Heart right ventricle (tissue), 16 donors: ENCODE measurements around the gene NHERF1. TPM values are rescaled to one million over a fixed set of nuclear protein-coding genes. Genes with fewer than 3 reads are reported as not detected.
A peak's percentile ranks its signal among the peaks of the same experiment; 100 is the strongest.

ENCODE experiments used
- ATAC-seq, 8 donors: fragments of 200-7000 bp; cut with Tn5 transposase; one replicate each; pipeline ENCODE4 v1.9.1; 2020; ENCODE audit warnings: mild to moderate bottlenecking in 8 of 8, moderate library complexity in 8 of 8, moderate number of reproducible peaks in 1 of 8
- DNase-seq, 2 donors: peaks; one replicate each; pipeline ENCODE4 v3.0.0-alpha.2; 2020
- H3K27ac ChIP-seq, 10 donors: fragments of 200-600 bp; sonication (generic) in 2 of 10; one replicate each; pipeline versions ENCODE4 v1.5.0 to v1.8.0; 2020 to 2022; ENCODE audit warnings: mild to moderate bottlenecking in 3 of 10
- H3K27me3 ChIP-seq, 7 donors: fragments of 200-600 bp; one replicate each; pipeline ENCODE4 v1.8.0; 2021 to 2022; ENCODE audit warnings: mild to moderate bottlenecking in 2 of 7
- H3K36me3 ChIP-seq, 9 donors: fragments of 200-600 bp; sonication (generic) in 1 of 9; one replicate each; pipeline versions ENCODE4 v1.5.0 to v1.8.0; 2020 to 2022; ENCODE audit warnings: mild to moderate bottlenecking in 2 of 9
- H3K4me1 ChIP-seq, 9 donors: fragments of 200-600 bp; sonication (generic) in 1 of 9; one replicate each; pipeline versions ENCODE4 v1.5.0 to v1.8.0; 2020 to 2022; ENCODE audit warnings: mild to moderate bottlenecking in 4 of 9
- H3K4me3 ChIP-seq, 10 donors: fragments of 200-600 bp; sonication (generic) in 2 of 10; one replicate each; pipeline versions ENCODE4 v1.5.0 to v1.8.0; 2020 to 2022; ENCODE audit warnings: mild to moderate bottlenecking in 7 of 10, moderate library complexity in 2 of 10
- H3K9me3 ChIP-seq, 11 donors: fragments of 200-600 bp in 10 of 11; sonication (generic) in 2 of 11; one replicate each; pipeline versions ENCODE4 v1.5.0 to v1.8.0; 2013 to 2022; ENCODE audit warnings: mild to moderate bottlenecking in 2 of 11, control low read depth in 1 of 11, moderate library complexity in 1 of 11
- WGBS, 2 donors: extraction: QIAGEN DNeasy Blood & Tissue Kit; methylation state at CpG; one replicate each; pipeline ENCODE4 v1.1.7; 2013; ENCODE audit warnings: inconsistent platforms in 1 of 2; 5-methylcytosine and 5-hydroxymethylcytosine counted together
- intact Hi-C, 10 donors: fragments of 100-400 bp; cut with DNase I; formaldehyde crosslinking; loops; one replicate each; pipeline versions ENCODE4 v1.11.1 to v1.14.2; 2022
- polyA plus RNA-seq, 2 donors: library from polyadenylated mRNA; stranded (reverse); fragments of 200-250 nt; gene quantifications; one replicate each; pipeline ENCODE4 v1.2.3, GENCODE V29; 2013
- total RNA-seq, 10 donors: library from RNA; stranded (reverse); fragmentation: NEBNext Ultra II Directional in 3 of 10; extraction: Animal tissue kit (Norgen Biotek cat#: 25700) in 3 of 10; gene quantifications; one replicate each; pipeline versions ENCODE4 v1.2.1 to v1.2.4, GENCODE V29; 2021 to 2023
- TF ChIP-seq, protein P1 (sequence below), 9 donors: fragments of 200-600 bp; sonication (generic) in 2 of 9; IDR thresholded peaks; one replicate each; pipeline versions ENCODE4 v1.5.0 to v1.8.0; 2021 to 2022; ENCODE audit warnings: antibody characterized with exemption in 9 of 9, mild to moderate bottlenecking in 5 of 9, moderate library complexity in 1 of 9
- donor health status: Arrhythmogenic right ventricular cardiomyopathy.
- donor health status: ischemic (EF 13 %, LVEDD 7.1; RV severe dilation, severe dysfunction).
- donor health status: healthy with polysubstance abuse.
- donor health status: DM: no; HTN: yes; CAD: no.
- donor health status: DM: no; HTN: no; CAD: no.
- donor health status: ischemic (EF 25% LVEDD 6.9; RV normal size, moderate dysfunction).
- donor health status: ischemic (EF 25% LVEDD 5.7; RV mildly dilated, moderate dysfunction).
- donor health status: healthy.
- donor health status: DM: yes; HTN: yes; CAD: no.
- donor health status: Ischemic cardiomyopathy.
- donor health status: ischemic (EF 35%, LVEDD 5.7; RV mildly dilated, moderate dysfunction).
- donor health status: nonischemic (EF 11% LVEDD 7.7; RV severe dilation, severe dysfunction).
- donor health status: DM: yes; HTN: yes; CAD: no.
- donor health status: PGD.
- donor health status: ischemic (EF 29% LVEDD 5.4; RV normal size, mild dysfunction).
- donor health status: nonischemic (EF 23%, LVEDD 6.1; RV moderate dilation, normal function).

NHERF1 gene
- total and polyA plus RNA-seq, 12 donors, result 6.7 to 33.4 (median 12.7) TPM

GRCh38 chr17:74728702-74729075 is 19.7 kb upstream of the NHERF1 start:
- Histone ChIP-seq H3K27ac (no peak overlapping the region), H3K9me3 (no peaks in the 10 kb centered on the region), H3K4me1 (peaks cover 0 to 17% (median 0%) of the 10 kb centered on the region in 9 donors), H3K27me3 (peaks cover 0 to 23% (median 12%) of the 10 kb centered on the region in 7 donors), H3K36me3 (no peaks in the 10 kb centered on the region), H3K4me3 (no peak overlapping the region)
- TF ChIP-seq, protein P1, sequence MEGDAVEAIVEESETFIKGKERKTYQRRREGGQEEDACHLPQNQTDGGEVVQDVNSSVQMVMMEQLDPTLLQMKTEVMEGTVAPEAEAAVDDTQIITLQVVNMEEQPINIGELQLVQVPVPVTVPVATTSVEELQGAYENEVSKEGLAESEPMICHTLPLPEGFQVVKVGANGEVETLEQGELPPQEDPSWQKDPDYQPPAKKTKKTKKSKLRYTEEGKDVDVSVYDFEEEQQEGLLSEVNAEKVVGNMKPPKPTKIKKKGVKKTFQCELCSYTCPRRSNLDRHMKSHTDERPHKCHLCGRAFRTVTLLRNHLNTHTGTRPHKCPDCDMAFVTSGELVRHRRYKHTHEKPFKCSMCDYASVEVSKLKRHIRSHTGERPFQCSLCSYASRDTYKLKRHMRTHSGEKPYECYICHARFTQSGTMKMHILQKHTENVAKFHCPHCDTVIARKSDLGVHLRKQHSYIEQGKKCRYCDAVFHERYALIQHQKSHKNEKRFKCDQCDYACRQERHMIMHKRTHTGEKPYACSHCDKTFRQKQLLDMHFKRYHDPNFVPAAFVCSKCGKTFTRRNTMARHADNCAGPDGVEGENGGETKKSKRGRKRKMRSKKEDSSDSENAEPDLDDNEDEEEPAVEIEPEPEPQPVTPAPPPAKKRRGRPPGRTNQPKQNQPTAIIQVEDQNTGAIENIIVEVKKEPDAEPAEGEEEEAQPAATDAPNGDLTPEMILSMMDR (IDR thresholded peaks at IDR 0.05), result no peak
- no peak for DNase-seq
- ATAC-seq, result no peak
- intact Hi-C loops, result no loop called here
- WGBS, 2 donors, result 89 to 92% methylated on average over 3 of the region's 3 CpGs

DNA sequence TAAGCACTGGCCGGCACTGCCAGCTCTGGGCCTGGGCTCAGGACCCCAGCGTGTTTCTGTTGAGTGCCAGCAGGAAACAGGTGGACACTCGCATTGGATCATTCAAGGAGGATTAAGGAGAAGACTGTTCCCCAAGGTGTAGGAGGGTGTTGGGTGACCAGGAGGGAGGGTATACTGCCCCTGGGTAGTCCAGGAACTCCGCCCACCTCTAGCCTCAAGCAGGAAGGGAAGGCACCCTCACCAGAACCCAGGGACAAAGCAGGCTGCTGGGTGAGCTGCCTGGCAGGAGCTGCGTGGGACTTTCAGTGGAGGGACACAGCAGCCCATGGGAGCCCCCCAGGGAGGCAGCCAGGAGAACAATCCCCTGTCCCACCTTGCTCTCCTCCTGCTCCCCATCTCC is 19.1 kb upstream of the NHERF1 start:
- DNase-seq (no peak), ATAC-seq (no peak)
- Histone ChIP-seq H3K4me1 (peaks cover 0 to 17% (median 0%) of the 10 kb centered on the region in 9 donors), H3K27me3 (peaks cover 0 to 27% (median 12%) of the 10 kb centered on the region in 7 donors), H3K9me3 (no peaks in the 10 kb centered on the region), H3K4me3 (no peak overlapping the region), H3K27ac (no peak overlapping the region), H3K36me3 (no peaks in the 10 kb centered on the region)
- 88 to 92% methylated on average over 5 of the region's 5 CpGs for WGBS, 2 donors
- intact Hi-C loops, result no loop called here
- TF ChIP-seq, protein P1 (IDR thresholded peaks at IDR 0.05), result no peak

DNA sequence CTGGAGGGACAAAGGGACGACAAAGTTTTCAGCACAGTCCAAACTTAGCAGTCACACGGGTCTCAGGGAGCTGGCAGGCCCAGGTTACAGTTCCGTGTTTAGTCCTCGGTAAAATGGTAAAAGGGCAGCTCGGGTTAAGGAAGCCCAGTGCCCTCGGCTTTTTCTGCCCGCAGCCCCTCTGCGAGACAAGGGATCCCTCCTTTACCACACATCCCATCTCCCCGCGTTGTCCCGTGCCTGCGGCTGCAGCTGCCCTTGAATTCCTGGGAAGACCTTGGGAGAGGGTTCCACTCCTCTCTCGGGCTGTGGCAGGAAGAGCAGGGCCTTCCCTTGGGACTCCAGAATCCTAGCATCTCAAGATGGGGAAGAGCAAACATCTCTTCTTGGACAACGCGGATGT is 18.6 kb upstream of the NHERF1 start:
- Histone ChIP-seq H3K4me3 (no peak overlapping the region), H3K36me3 (no peaks in the 10 kb centered on the region), H3K9me3 (no peaks in the 10 kb centered on the region), H3K4me1 (peaks cover 0 to 17% (median 0%) of the 10 kb centered on the region in 9 donors), H3K27me3 (peaks cover 0 to 28% (median 12%) of the 10 kb centered on the region in 7 donors), H3K27ac (no peak overlapping the region)
- ATAC-seq (no peak), DNase-seq (no peak)
- 76 to 83% methylated on average over 15 of the region's 15 CpGs for WGBS, 2 donors
- TF ChIP-seq, protein P1 (IDR thresholded peaks at IDR 0.05), result no peak
- intact Hi-C loops, result loop anchor here in 2 of 10 donors (10.0 kb wide), 2 partner anchors 75 to 165 kb away; partner anchors contain the start of gene CD300H (in 1 of the 2)

- no peak for DNase-seq
- Histone ChIP-seq H3K9me3 (no peaks in the 10 kb centered on the region), H3K27me3 (peaks cover 0 to 31% (median 12%) of the 10 kb centered on the region in 7 donors), H3K4me3 (no peak overlapping the region), H3K36me3 (no peaks in the 10 kb centered on the region), H3K4me1 (peaks cover 0 to 17% (median 0%) of the 10 kb centered on the region in 9 donors), H3K27ac (peak overlapping the region in 1 of 10 donors; percentile 34)
- WGBS, 2 donors, result 77 to 78% methylated on average over 16 of the region's 16 CpGs
- TF ChIP-seq, protein P1 (IDR thresholded peaks at IDR 0.05), result no peak
- intact Hi-C loops, result loop anchor here in 2 of 10 donors (10.0 kb wide), 2 partner anchors 76 to 166 kb away; partner anchors contain the start of gene CD300H (in 1 of the 2)
- ATAC-seq, result peak in 2 of 8 donors; percentile 32 to 42
Measured at GRCh38 chr17:74730491-74731346, 17.7 kb upstream of the NHERF1 start.
